Liver (tissue), 9 donors: ENCODE data around the gene MAP3K4. TPM values are rescaled to one million over a fixed set of nuclear protein-coding genes. Genes with fewer than 3 reads are reported as not detected.

Experiments used
- DNase-seq: peaks from one replicate; pipeline ENCODE4 v3.0.0-alpha.2; 2017; ENCODE audit warnings: low spot score
- H3K27ac ChIP-seq, 2 donors: one replicate each; pipeline ENCODE4 v1.7.0; 2013; ENCODE audit warnings: inconsistent platforms in 2 of 2, low read length in 2 of 2, control low read depth in 1 of 2, low read depth in 1 of 2, mild to moderate bottlenecking in 1 of 2
- H3K27me3 ChIP-seq, 4 donors: one replicate each; pipeline versions ENCODE4 v1.6.1 to v1.7.0; 2013; ENCODE audit warnings: low read length in 3 of 4, inconsistent platforms in 1 of 4, mild to moderate bottlenecking in 1 of 4, moderate library complexity in 1 of 4; ENCODE audit not compliant: control insufficient read depth in 4 of 4, insufficient read depth in 4 of 4
- H3K36me3 ChIP-seq, 4 donors: one replicate each; pipeline versions ENCODE4 v1.6.1 to v1.7.0; 2013; ENCODE audit warnings: low read length in 3 of 4, mild to moderate bottlenecking in 3 of 4, low read depth in 1 of 4, moderate library complexity in 1 of 4; ENCODE audit not compliant: control insufficient read depth in 4 of 4, insufficient read depth in 3 of 4
- H3K4me1 ChIP-seq, 4 donors: one replicate each; pipeline versions ENCODE4 v1.6.1 to v1.7.0; 2013; ENCODE audit warnings: low read length in 3 of 4, mild to moderate bottlenecking in 3 of 4, moderate library complexity in 1 of 4; ENCODE audit not compliant: control insufficient read depth in 4 of 4, insufficient read depth in 4 of 4
- H3K4me3 ChIP-seq, 3 donors: one replicate each; pipeline versions ENCODE4 v1.6.1 to v1.7.0; 2013; ENCODE audit warnings: low read length in 3 of 3, control low read depth in 1 of 3, low read depth in 1 of 3, mild to moderate bottlenecking in 1 of 3
- H3K9ac ChIP-seq, 2 donors: one replicate each; pipeline ENCODE4 v1.7.0; 2013; ENCODE audit warnings: low read length in 2 of 2, mild to moderate bottlenecking in 2 of 2, moderate library complexity in 2 of 2, control low read depth in 1 of 2, low read depth in 1 of 2
- H3K9me3 ChIP-seq, 4 donors: one replicate each; pipeline versions ENCODE4 v1.6.1 to v1.7.0; 2013; ENCODE audit warnings: low read length in 3 of 4; ENCODE audit not compliant: control insufficient read depth in 4 of 4
- ATF3 ChIP-seq: IDR thresholded peaks from 2 replicates; pipeline ENCODE4 v1.6.1; 2016; ENCODE audit warnings: antibody characterized with exemption
- EGR1 ChIP-seq, 2 donors: IDR thresholded peaks; 2 replicates each; pipeline ENCODE4 v1.6.1; 2016 to 2018; ENCODE audit warnings: antibody characterized with exemption in 2 of 2, low read depth in 2 of 2
- FOXA1 ChIP-seq: IDR thresholded peaks from 2 replicates; pipeline ENCODE4 v1.6.1; 2016; ENCODE audit warnings: antibody characterized with exemption
- FOXA2 ChIP-seq: IDR thresholded peaks from 2 replicates; pipeline ENCODE4 v1.6.1; 2016; ENCODE audit warnings: antibody characterized with exemption
- GABPA ChIP-seq, 2 donors: IDR thresholded peaks in 1 of 2; conservative IDR thresholded peaks in 1 of 2; 2 replicates each; pipeline ENCODE4 v1.6.1; 2016; ENCODE audit warnings: antibody characterized with exemption in 2 of 2, mild to moderate bottlenecking in 1 of 2, moderate library complexity in 1 of 2
- HNF4A ChIP-seq, 2 donors: conservative IDR thresholded peaks; 2 replicates each; pipeline ENCODE4 v1.6.1; 2016; ENCODE audit warnings: antibody characterized with exemption in 2 of 2, mild to moderate bottlenecking in 2 of 2
- HNF4G ChIP-seq: IDR thresholded peaks from 2 replicates; pipeline ENCODE4 v1.6.1; 2016; ENCODE audit warnings: antibody characterized with exemption
- JUND ChIP-seq, 2 donors: IDR thresholded peaks; 2 replicates each; pipeline ENCODE4 v1.6.1; 2016; ENCODE audit warnings: antibody characterized with exemption in 2 of 2
- NR2F2 ChIP-seq: IDR thresholded peaks from 2 replicates; pipeline ENCODE4 v1.6.1; 2016; ENCODE audit warnings: antibody characterized with exemption
- RAD21 ChIP-seq, 2 donors: IDR thresholded peaks; 2 replicates each; pipeline ENCODE4 v1.6.1; 2016; ENCODE audit warnings: antibody characterized with exemption in 2 of 2, mild to moderate bottlenecking in 2 of 2
- RXRA ChIP-seq, 2 donors: IDR thresholded peaks; 2 replicates each; pipeline ENCODE4 v1.6.1; 2017 to 2018; ENCODE audit warnings: antibody characterized with exemption in 2 of 2, mild to moderate bottlenecking in 1 of 2
- TAF1 ChIP-seq: conservative IDR thresholded peaks from 2 replicates; pipeline ENCODE4 v1.6.1; 2016; ENCODE audit warnings: antibody characterized with exemption, mild to moderate bottlenecking
- YY1 ChIP-seq: IDR thresholded peaks from 2 replicates; pipeline ENCODE4 v1.6.1; 2016; ENCODE audit warnings: antibody characterized with exemption, mild to moderate bottlenecking
- WGBS: extraction: QIAGEN DNeasy Blood & Tissue Kit; methylation state at CpG from one replicate; pipeline ENCODE4 v1.1.7; 2013; 5-methylcytosine and 5-hydroxymethylcytosine counted together
- polyA plus RNA-seq, 2 donors: library from polyadenylated mRNA; stranded (reverse) in 1 of 2; unstranded in 1 of 2; fragments of 200-250 nt in 1 of 2; fragments of >200 nt in 1 of 2; fragmentation: Nextera tagmentation in 1 of 2; extraction: Ambion mirVana in 1 of 2; gene quantifications; one replicate each; pipeline versions ENCODE4 v1.2.1 to v1.2.3, GENCODE V29; 2013 to 2015
- total RNA-seq, 2 donors: library from RNA; depleted of rRNA; stranded (reverse); fragments of >200 nt; gene quantifications; one replicate each; pipeline ENCODE4 v1.2.3, GENCODE V29; 2014
- TF ChIP-seq, protein P1 (sequence below): fragments of 150-350 bp; IDR thresholded peaks from 2 replicates; pipeline ENCODE4 v1.5.1; 2017; ENCODE audit warnings: improper control_type of control experiment, low read depth, low read length; ENCODE audit not compliant: missing input control
- TF ChIP-seq, protein P2 (sequence below): IDR thresholded peaks from 2 replicates; pipeline ENCODE4 v1.6.1; 2016; ENCODE audit warnings: antibody characterized with exemption
- TF ChIP-seq, protein P3 (sequence below): IDR thresholded peaks from 2 replicates; pipeline ENCODE4 v1.6.1; 2016; ENCODE audit warnings: antibody characterized with exemption, mild to moderate bottlenecking
- TF ChIP-seq, protein P4 (sequence below): IDR thresholded peaks from 2 replicates; pipeline ENCODE4 v1.6.1; 2016; ENCODE audit warnings: antibody characterized with exemption
- donor health status: healthy.
- donor health status: healthy.
- donor health status: healthy.
- donor health status: healthy.
- donor health status: healthy.

The MAP3K4 gene
- total and polyA plus RNA-seq, 4 donors: 4.3 to 20.0 (median 11.7) TPM

GRCh38 chr6:161109366-161109765, 117.8 kb downstream of the MAP3K4 start:
- Histone ChIP-seq H3K9me3 (no peaks in the 10 kb centered on the region), H3K27me3 (no peaks in the 10 kb centered on the region), H3K27ac (no peak overlapping the region), H3K4me1 (no peaks in the 10 kb centered on the region), H3K36me3 (peaks cover 17 to 73% (median 64%) of the 10 kb centered on the region in 4 donors), H3K4me3 (no peak overlapping the region), H3K9ac (no peak overlapping the region)
- no peak for DNase-seq
- TF ChIP-seq EGR1 (IDR thresholded peaks at IDR 0.05; ENCODE audit: low read depth in 2 of 2) (no peak), FOXA2 (no peak), FOXA1 (no peak), HNF4G (no peak), YY1 (no peak), GABPA (IDR thresholded peaks at IDR 0.05 in 1 of 2, conservative IDR thresholded peaks at IDR 0.05 in 1 of 2) (no peak), JUND (IDR thresholded peaks at IDR 0.05) (no peak), RAD21 (IDR thresholded peaks at IDR 0.05) (no peak), NR2F2 (no peak), ATF3 (no peak), TAF1 (no peak), RXRA (IDR thresholded peaks at IDR 0.05) (no peak), HNF4A (conservative IDR thresholded peaks at IDR 0.05) (no peak)
- TF ChIP-seq, protein P1, sequence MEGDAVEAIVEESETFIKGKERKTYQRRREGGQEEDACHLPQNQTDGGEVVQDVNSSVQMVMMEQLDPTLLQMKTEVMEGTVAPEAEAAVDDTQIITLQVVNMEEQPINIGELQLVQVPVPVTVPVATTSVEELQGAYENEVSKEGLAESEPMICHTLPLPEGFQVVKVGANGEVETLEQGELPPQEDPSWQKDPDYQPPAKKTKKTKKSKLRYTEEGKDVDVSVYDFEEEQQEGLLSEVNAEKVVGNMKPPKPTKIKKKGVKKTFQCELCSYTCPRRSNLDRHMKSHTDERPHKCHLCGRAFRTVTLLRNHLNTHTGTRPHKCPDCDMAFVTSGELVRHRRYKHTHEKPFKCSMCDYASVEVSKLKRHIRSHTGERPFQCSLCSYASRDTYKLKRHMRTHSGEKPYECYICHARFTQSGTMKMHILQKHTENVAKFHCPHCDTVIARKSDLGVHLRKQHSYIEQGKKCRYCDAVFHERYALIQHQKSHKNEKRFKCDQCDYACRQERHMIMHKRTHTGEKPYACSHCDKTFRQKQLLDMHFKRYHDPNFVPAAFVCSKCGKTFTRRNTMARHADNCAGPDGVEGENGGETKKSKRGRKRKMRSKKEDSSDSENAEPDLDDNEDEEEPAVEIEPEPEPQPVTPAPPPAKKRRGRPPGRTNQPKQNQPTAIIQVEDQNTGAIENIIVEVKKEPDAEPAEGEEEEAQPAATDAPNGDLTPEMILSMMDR: no peak
- TF ChIP-seq, protein P2, sequence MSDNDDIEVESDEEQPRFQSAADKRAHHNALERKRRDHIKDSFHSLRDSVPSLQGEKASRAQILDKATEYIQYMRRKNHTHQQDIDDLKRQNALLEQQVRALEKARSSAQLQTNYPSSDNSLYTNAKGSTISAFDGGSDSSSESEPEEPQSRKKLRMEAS: no peak
- TF ChIP-seq, protein P3, sequence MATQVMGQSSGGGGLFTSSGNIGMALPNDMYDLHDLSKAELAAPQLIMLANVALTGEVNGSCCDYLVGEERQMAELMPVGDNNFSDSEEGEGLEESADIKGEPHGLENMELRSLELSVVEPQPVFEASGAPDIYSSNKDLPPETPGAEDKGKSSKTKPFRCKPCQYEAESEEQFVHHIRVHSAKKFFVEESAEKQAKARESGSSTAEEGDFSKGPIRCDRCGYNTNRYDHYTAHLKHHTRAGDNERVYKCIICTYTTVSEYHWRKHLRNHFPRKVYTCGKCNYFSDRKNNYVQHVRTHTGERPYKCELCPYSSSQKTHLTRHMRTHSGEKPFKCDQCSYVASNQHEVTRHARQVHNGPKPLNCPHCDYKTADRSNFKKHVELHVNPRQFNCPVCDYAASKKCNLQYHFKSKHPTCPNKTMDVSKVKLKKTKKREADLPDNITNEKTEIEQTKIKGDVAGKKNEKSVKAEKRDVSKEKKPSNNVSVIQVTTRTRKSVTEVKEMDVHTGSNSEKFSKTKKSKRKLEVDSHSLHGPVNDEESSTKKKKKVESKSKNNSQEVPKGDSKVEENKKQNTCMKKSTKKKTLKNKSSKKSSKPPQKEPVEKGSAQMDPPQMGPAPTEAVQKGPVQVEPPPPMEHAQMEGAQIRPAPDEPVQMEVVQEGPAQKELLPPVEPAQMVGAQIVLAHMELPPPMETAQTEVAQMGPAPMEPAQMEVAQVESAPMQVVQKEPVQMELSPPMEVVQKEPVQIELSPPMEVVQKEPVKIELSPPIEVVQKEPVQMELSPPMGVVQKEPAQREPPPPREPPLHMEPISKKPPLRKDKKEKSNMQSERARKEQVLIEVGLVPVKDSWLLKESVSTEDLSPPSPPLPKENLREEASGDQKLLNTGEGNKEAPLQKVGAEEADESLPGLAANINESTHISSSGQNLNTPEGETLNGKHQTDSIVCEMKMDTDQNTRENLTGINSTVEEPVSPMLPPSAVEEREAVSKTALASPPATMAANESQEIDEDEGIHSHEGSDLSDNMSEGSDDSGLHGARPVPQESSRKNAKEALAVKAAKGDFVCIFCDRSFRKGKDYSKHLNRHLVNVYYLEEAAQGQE: no peak
- TF ChIP-seq, protein P4, sequence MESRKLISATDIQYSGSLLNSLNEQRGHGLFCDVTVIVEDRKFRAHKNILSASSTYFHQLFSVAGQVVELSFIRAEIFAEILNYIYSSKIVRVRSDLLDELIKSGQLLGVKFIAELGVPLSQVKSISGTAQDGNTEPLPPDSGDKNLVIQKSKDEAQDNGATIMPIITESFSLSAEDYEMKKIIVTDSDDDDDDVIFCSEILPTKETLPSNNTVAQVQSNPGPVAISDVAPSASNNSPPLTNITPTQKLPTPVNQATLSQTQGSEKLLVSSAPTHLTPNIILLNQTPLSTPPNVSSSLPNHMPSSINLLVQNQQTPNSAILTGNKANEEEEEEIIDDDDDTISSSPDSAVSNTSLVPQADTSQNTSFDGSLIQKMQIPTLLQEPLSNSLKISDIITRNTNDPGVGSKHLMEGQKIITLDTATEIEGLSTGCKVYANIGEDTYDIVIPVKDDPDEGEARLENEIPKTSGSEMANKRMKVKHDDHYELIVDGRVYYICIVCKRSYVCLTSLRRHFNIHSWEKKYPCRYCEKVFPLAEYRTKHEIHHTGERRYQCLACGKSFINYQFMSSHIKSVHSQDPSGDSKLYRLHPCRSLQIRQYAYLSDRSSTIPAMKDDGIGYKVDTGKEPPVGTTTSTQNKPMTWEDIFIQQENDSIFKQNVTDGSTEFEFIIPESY: no peak
- 94% methylated on average over 4 of the region's 4 CpGs for WGBS
